Right ventricle myocardium superior (tissue), 1 donor: Measurements from ENCODE around the gene ABCA6. TPM values are rescaled to one million over a fixed set of nuclear protein-coding genes. Genes with fewer than 3 reads are reported as not detected.
A peak's percentile ranks its signal among the peaks of the same experiment; 100 is the strongest.
"Not testable (repeated sequence)": the region's sequence is repeated elsewhere in the genome, so short reads cannot be mapped to it uniquely, and the experiment has no call there.

Source experiments
- ATAC-seq: fragments of 200-7000 bp; cut with Tn5 transposase; one replicate; pipeline ENCODE4 v1.9.1; 2020; ENCODE audit warnings: mild to moderate bottlenecking; ENCODE audit not compliant: poor library complexity
- DNase-seq: peaks from one replicate; pipeline ENCODE4 v3.0.0-alpha.2; 2020
- intact Hi-C: fragments of 100-400 bp; cut with DNase I; formaldehyde crosslinking; loops from one replicate; pipeline ENCODE4 v1.11.2; 2022
- long read RNA-seq: library from polyadenylated mRNA; unstranded; transcript quantifications from one replicate; pipeline ENCODE4 v2.0.0, GENCODE V29; 2021
- total RNA-seq: library from RNA; stranded (reverse); fragmentation: NEBNext Ultra II Directional; extraction: Animal tissue kit (Norgen Biotek cat#: 25700); gene quantifications from one replicate; pipeline ENCODE4 v1.2.1, GENCODE V29; 2021
- donor health status: DM: no; HTN: yes; CAD: no; lungs with severe emphysema.

The ABCA6 gene
- total RNA-seq: 29.7 TPM
- long read RNA-seq, partial matches to known transcripts: 4 of 7 reads
- long read RNA-seq, other reads (novel, unspliced or antisense): 3 of 7 reads

- intact Hi-C loops: no loop called here
- ATAC-seq (peak; percentile 92), DNase-seq (no peak)
Observed at GRCh38 chr17:69141431-69142174, at the start of gene ABCA6. TSS of gene ABCA6 (minus strand) at chr17:69141895. CDS start at chr17:69140703, 1,192 bp downstream.

GRCh38 chr17:69188796-69189195, 47.1 kb upstream of the ABCA6 start:
- DNase-seq (no peak), ATAC-seq (no peak)
- intact Hi-C loops: no loop called here

GRCh38 chr17:69188064-69188463, 46.4 kb upstream of the ABCA6 start:
- DNase-seq (no peak), ATAC-seq (no peak)
- intact Hi-C loops: no loop called here

GRCh38 chr17:69187294-69187693, 45.6 kb upstream of the ABCA6 start:
- intact Hi-C loops: no loop called here

GRCh38 chr17:69179227-69179952, 37.7 kb upstream of the ABCA6 start:
- DNase-seq (no peak), ATAC-seq (no peak)
- intact Hi-C loops: no loop called here

More at GRCh38 chr17:69187294-69187693, 45.6 kb upstream of the ABCA6 start:
- ATAC-seq: no peak
- DNase-seq: no peak

GRCh38 chr17:69176457-69176795, 34.7 kb upstream of the ABCA6 start:
- intact Hi-C loops: no loop called here
- DNase-seq (no peak), ATAC-seq (no peak)

- peak; percentile 58 for ATAC-seq
- intact Hi-C loops: no loop called here
Observed at GRCh38 chr17:69175625-69176456, 34.1 kb upstream of the ABCA6 start.

GRCh38 chr17:69175262-69175624, 33.5 kb upstream of the ABCA6 start:
- DNase-seq (no peak), ATAC-seq (no peak)
- intact Hi-C loops: no loop called here

More at GRCh38 chr17:69175625-69176456, 34.1 kb upstream of the ABCA6 start:
- DNase-seq: no peak

- intact Hi-C loops: no loop called here
- no peak for DNase-seq
- ATAC-seq: no peak
Observed at GRCh38 chr17:69173118-69173517, 31.4 kb upstream of the ABCA6 start.

GRCh38 chr17:69170377-69170776, 28.7 kb upstream of the ABCA6 start:
- intact Hi-C loops: no loop called here
- DNase-seq (no peak), ATAC-seq (peak; percentile 31)

GRCh38 chr17:69168642-69169041, 26.9 kb upstream of the ABCA6 start:
- ATAC-seq, intact Hi-C loops, DNase-seq: not testable (repeated sequence)

GRCh38 chr17:69166957-69167356, 25.3 kb upstream of the ABCA6 start:
- ATAC-seq: no peak
- no peak for DNase-seq
- intact Hi-C loops: no loop called here

GRCh38 chr17:69164206-69164605, 22.5 kb upstream of the ABCA6 start:
- intact Hi-C loops: no loop called here
- DNase-seq (no peak), ATAC-seq (no peak)

- intact Hi-C loops: no loop called here
- ATAC-seq (no peak), DNase-seq (no peak)
Observed at GRCh38 chr17:69159418-69159817, 17.7 kb upstream of the ABCA6 start.

GRCh38 chr17:69154267-69154666, 12.6 kb upstream of the ABCA6 start:
- ATAC-seq (no peak), DNase-seq (no peak)
- intact Hi-C loops: no loop called here

- DNase-seq (no peak), ATAC-seq (no peak)
- intact Hi-C loops: no loop called here
Observed at GRCh38 chr17:69150333-69150732, 8.6 kb upstream of the ABCA6 start.

GRCh38 chr17:69147460-69147859, 5.8 kb upstream of the ABCA6 start:
- DNase-seq (no peak), ATAC-seq (no peak)
- intact Hi-C loops: no loop called here

GRCh38 chr17:69144331-69145255, 2.9 kb upstream of the ABCA6 start:
- ATAC-seq: no peak

More at GRCh38 chr17:69144331-69145255, 2.9 kb upstream of the ABCA6 start:
- no peak for DNase-seq
- intact Hi-C loops: no loop called here
